HCT116 (cell line): ENCODE data around the gene SYNE2. TPM values are rescaled to one million over a fixed set of nuclear protein-coding genes. Genes with fewer than 3 reads are reported as not detected.

ENCODE experiments used
- ATAC-seq: fragments of 200-7000 bp; cut with Tn5 transposase; 2 replicates; pipeline ENCODE4 v1.9.1; 2020; ENCODE audit warnings: mild to moderate bottlenecking, moderate library complexity
- BruUV-seq: library from RNA; stranded (reverse); fragments of 400-500 nt; replicated peaks from 2 replicates; lab custom pipeline; 2021; lab: Mats Ljungman, UMichigan
- CTCF ChIA-PET: fragments of 300-600 bp; sonication (Branson Sonifier 250); formaldehyde crosslinking; loops from one replicate; lab custom pipeline; 2021; ENCODE audit warnings: antibody characterized with exemption; lab: Charles Lee
- POLR2A ChIA-PET: fragments of 300-600, 350-600 bp; sonication (Branson Sonifier 250); formaldehyde crosslinking; loops from one replicate; lab custom pipeline; 2021; ENCODE audit warnings: antibody characterized with exemption; lab: Charles Lee
- RAD21 ChIA-PET, 2 experiments: fragments of 300-600 bp; sonication (Branson Sonifier 250); formaldehyde crosslinking; loops; one replicate each; lab custom pipeline; 2023; ENCODE audit warnings: low total read pairs in 2 of 2; ENCODE audit not compliant: uncharacterized antibody in 2 of 2, unreplicated experiment in 2 of 2, low non-redundant PET in 1 of 2; lab: Charles Lee
- DNase-seq: peaks from one replicate; pipeline ENCODE4 v3.0.0-alpha.2; 2010; ENCODE audit warnings: low read depth, low spot score
- H2AFZ ChIP-seq: fragments of 200-600 bp; shearing (Covaris generic), sonication (generic); 2 replicates; pipeline ENCODE4 v1.6.1; 2017; ENCODE audit warnings: low read depth, mixed run types, mixed read lengths, antibody characterized with exemption, low read length; ENCODE audit not compliant: poor library complexity, severe bottlenecking
- H3K27ac ChIP-seq: 2 replicates; pipeline ENCODE4 v1.5.1; 2012; ENCODE audit warnings: low read depth, low read length
- H3K27me3 ChIP-seq: fragments of 200-600 bp; sonication (generic); 2 replicates; pipeline ENCODE4 v1.6.1; 2016; ENCODE audit warnings: mixed run types, low read length, mixed read lengths; ENCODE audit not compliant: insufficient read depth
- H3K36me3 ChIP-seq, 2 experiments: fragments of 200-500 bp in 1 of 2; fragments of 200-600 bp in 1 of 2; sonication (Bioruptor generic) in 1 of 2; sonication (generic) in 1 of 2; 2 replicates each; pipeline versions ENCODE4 v1.5.1 to v1.6.1; 2014 to 2016; ENCODE audit warnings: low read length in 2 of 2, inconsistent platforms in 1 of 2, mixed read lengths in 1 of 2, mixed run types in 1 of 2; ENCODE audit not compliant: insufficient read depth in 2 of 2, control insufficient read depth in 1 of 2
- H3K4me1 ChIP-seq, 2 experiments: fragments of 200-600 bp in 1 of 2; sonication (generic) in 1 of 2; 2 replicates each; pipeline versions ENCODE4 v1.5.1 to v1.6.1; 2012 to 2017; ENCODE audit warnings: low read length in 2 of 2, inconsistent platforms in 1 of 2, mild to moderate bottlenecking in 1 of 2, mixed read lengths in 1 of 2, mixed run types in 1 of 2, moderate library complexity in 1 of 2; ENCODE audit not compliant: insufficient read depth in 2 of 2, control insufficient read depth in 1 of 2
- H3K4me2 ChIP-seq: fragments of 200-600 bp; sonication (generic); 2 replicates; pipeline ENCODE4 v1.6.1; 2017; ENCODE audit warnings: mixed run types, low read length, mixed read lengths
- H3K4me3 ChIP-seq, 2 experiments: fragments of 200-600 bp in 1 of 2; sonication (generic) in 1 of 2; replicated peaks in 1 of 2; 2 replicates each; pipeline ENCODE4 v1.5.1; 2011 to 2016; ENCODE audit warnings: low read length in 2 of 2, control low read depth in 1 of 2, low read depth in 1 of 2, mild to moderate bottlenecking in 1 of 2, mixed read lengths in 1 of 2, mixed run types in 1 of 2
- H3K79me2 ChIP-seq: fragments of 200-600 bp; sonication (generic); 2 replicates; pipeline ENCODE4 v1.6.1; 2017; ENCODE audit warnings: mild to moderate bottlenecking, mixed run types, low read length, moderate library complexity, mixed read lengths; ENCODE audit not compliant: insufficient read depth
- H3K9ac ChIP-seq: fragments of 200-600 bp; sonication (generic); 2 replicates; pipeline ENCODE4 v1.6.1; 2016; ENCODE audit warnings: low read length, mixed read lengths
- H3K9me2 ChIP-seq: fragments of 200-600 bp; sonication (generic), shearing (Covaris generic); 2 replicates; pipeline ENCODE4 v1.6.1; 2017; ENCODE audit warnings: mixed run types, mild to moderate bottlenecking, moderate library complexity; ENCODE audit not compliant: insufficient read depth
- H3K9me3 ChIP-seq, 2 experiments: fragments of 200-500 bp in 1 of 2; fragments of 200-600 bp in 1 of 2; sonication (Bioruptor generic) in 1 of 2; sonication (generic) in 1 of 2; 2 replicates each; pipeline ENCODE4 v1.6.1; 2014 to 2017; ENCODE audit warnings: low read length in 2 of 2, mixed read lengths in 2 of 2, inconsistent platforms in 1 of 2, low read depth in 1 of 2, mild to moderate bottlenecking in 1 of 2, mixed run types in 1 of 2, moderate library complexity in 1 of 2; ENCODE audit not compliant: control insufficient read depth in 1 of 2, insufficient read depth in 1 of 2
- H4K20me1 ChIP-seq: fragments of 200-600 bp; sonication (generic), shearing (Covaris generic); 2 replicates; pipeline ENCODE4 v1.6.1; 2017; ENCODE audit warnings: mixed run types, mild to moderate bottlenecking, moderate library complexity; ENCODE audit not compliant: insufficient read depth
- ATF3 ChIP-seq: IDR thresholded peaks from 2 replicates; pipeline ENCODE4 v1.6.1; 2012
- CTCF ChIP-seq, 3 experiments: fragments of 200-600 bp in 1 of 3; sonication (generic) in 1 of 3; IDR thresholded peaks in 2 of 3; conservative IDR thresholded peaks in 1 of 3; 2 replicates each; pipeline ENCODE4 v1.5.1; 2012 to 2017; ENCODE audit warnings: low read depth in 2 of 3, low read length in 2 of 3, antibody characterized with exemption in 1 of 3, borderline replicate concordance in 1 of 3, control low read depth in 1 of 3, mild to moderate bottlenecking in 1 of 3, mixed read lengths in 1 of 3, mixed run types in 1 of 3, moderate library complexity in 1 of 3; ENCODE audit not compliant: insufficient read depth in 1 of 3
- MAX ChIP-seq: IDR thresholded peaks from 2 replicates; pipeline ENCODE4 v1.6.1; 2012
- ZNF274 ChIP-seq: fragments of 200-500 bp; sonication (Bioruptor generic); IDR thresholded peaks from 2 replicates; pipeline ENCODE4 v1.6.1; 2014; ENCODE audit warnings: mild to moderate bottlenecking, low read depth, low read length, inconsistent platforms
- intact Hi-C: fragments of 100-400 bp; cut with micrococcal nuclease; formaldehyde crosslinking; loops from 2 replicates; pipeline ENCODE4 v1.10.0; 2022
- total RNA-seq: library from RNA; stranded (reverse); gene quantifications from one replicate; pipeline ENCODE4 v1.2.1, GENCODE V29; 2021; ENCODE audit not compliant: unreplicated experiment
- TF ChIP-seq, protein P1 (sequence below): IDR thresholded peaks from 2 replicates; pipeline ENCODE4 v1.6.1; 2012; ENCODE audit warnings: low read depth

The SYNE2 gene
- total RNA-seq, 1 experiment from 2014 or later = 28.8 TPM

DNA sequence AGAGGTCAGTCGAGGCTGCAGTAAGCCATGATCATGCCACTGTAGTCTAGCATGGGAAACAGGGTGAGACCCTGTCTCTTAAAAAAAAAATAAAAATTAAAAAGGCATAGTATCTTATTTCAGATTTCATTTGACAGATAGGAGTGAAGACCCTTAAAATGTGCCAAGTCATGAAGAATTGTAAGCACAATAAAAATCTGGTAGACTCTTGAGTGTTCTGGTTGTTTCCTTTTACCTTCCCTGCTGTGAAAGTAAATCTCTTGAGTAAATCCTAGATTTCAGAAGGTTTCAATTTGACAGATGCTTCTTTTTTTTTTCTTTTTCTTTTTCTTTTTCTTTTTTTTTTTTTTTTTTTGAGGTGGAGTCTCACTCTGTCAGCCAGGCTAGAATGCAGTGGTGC, 332.4 kb downstream of the SYNE2 start (continued):
- TF ChIP-seq, protein P1, sequence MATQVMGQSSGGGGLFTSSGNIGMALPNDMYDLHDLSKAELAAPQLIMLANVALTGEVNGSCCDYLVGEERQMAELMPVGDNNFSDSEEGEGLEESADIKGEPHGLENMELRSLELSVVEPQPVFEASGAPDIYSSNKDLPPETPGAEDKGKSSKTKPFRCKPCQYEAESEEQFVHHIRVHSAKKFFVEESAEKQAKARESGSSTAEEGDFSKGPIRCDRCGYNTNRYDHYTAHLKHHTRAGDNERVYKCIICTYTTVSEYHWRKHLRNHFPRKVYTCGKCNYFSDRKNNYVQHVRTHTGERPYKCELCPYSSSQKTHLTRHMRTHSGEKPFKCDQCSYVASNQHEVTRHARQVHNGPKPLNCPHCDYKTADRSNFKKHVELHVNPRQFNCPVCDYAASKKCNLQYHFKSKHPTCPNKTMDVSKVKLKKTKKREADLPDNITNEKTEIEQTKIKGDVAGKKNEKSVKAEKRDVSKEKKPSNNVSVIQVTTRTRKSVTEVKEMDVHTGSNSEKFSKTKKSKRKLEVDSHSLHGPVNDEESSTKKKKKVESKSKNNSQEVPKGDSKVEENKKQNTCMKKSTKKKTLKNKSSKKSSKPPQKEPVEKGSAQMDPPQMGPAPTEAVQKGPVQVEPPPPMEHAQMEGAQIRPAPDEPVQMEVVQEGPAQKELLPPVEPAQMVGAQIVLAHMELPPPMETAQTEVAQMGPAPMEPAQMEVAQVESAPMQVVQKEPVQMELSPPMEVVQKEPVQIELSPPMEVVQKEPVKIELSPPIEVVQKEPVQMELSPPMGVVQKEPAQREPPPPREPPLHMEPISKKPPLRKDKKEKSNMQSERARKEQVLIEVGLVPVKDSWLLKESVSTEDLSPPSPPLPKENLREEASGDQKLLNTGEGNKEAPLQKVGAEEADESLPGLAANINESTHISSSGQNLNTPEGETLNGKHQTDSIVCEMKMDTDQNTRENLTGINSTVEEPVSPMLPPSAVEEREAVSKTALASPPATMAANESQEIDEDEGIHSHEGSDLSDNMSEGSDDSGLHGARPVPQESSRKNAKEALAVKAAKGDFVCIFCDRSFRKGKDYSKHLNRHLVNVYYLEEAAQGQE = no peak
- TF ChIP-seq ZNF274 = no peak
- no peak for TF ChIP-seq MAX

DNA sequence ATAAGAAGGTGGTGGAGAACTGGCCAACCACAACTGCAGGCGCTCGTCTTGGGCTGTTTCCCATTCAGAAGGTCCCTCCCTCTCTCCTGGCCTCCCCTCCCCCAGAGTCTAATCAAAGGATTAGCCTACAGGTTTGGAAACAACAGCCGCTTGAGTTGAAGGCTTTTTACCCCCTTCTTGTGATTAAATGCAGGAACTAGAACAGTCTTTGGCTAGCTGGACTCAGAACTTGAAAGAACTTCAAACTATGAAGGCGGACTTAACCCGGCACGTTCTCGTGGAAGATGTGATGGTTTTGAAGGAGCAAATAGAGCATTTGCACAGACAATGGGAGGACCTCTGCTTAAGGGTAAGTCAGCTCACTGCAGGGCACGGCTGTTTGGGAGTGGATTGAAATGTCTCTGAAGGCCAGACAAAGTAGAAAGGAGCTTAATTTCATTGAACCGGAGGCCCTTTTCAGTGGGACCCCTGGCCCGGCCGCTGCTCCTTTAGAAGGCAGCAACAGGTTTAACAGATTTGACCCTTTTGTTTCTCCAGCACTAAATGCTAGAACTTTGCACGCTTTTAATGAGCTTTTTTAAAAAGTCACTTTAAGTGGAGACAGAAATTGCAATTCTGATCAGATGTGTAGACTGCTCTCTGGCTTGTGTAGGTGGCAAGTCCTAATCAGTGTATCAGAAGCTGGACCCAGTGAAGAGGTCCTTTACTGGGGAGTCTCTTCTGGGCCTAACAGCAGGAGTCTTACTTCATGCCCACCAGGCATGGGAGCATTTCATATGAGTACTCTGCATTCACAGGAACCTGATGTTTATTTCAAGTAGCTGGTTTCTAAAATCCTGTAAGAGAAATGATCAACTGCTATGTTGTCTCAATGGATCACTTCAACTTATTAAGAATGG, 333.7 kb downstream of the SYNE2 start:
- no peaks in the 10 kb centered on the region for H3K9me2 ChIP-seq
- no peak overlapping the region for H3K9ac ChIP-seq
- H3K36me3 ChIP-seq = no peaks in the 10 kb centered on the region
- TF ChIP-seq ATF3 (no peak), CTCF (IDR thresholded peaks at IDR 0.05 in 2 of 3, conservative IDR thresholded peaks at IDR 0.05 in 1 of 3; ENCODE audit: borderline replicate concordance in 1 of 3, insufficient read depth in 1 of 3, low read depth in 2 of 3, low read length in 2 of 3) (no peak)
- no peak overlapping the region for H3K4me3 ChIP-seq
- no peaks in the 10 kb centered on the region for H4K20me1 ChIP-seq
- H3K4me2 ChIP-seq = no peak overlapping the region
- H3K27me3 ChIP-seq = no peaks in the 10 kb centered on the region
- no peaks in the 10 kb centered on the region for H3K9me3 ChIP-seq
- ChIA-PET RAD21 (no interaction called here), POLR2A (interaction anchor here (1.0 kb wide), 1 partner anchor 14 kb away, joined by 3 read pairs; no protein-coding TSS in a partner anchor), CTCF (no interaction called here)
- DNase-seq (no peak), ATAC-seq (no peak)
- no peak overlapping the region for H2AFZ ChIP-seq
- no peak overlapping the region for H3K27ac ChIP-seq
- H3K79me2 ChIP-seq = no peaks in the 10 kb centered on the region
- intact Hi-C loops = loop anchor here (5.0 kb wide), 1 partner anchor 59 kb away; no protein-coding TSS in a partner anchor
- no peaks in the 10 kb centered on the region for H3K4me1 ChIP-seq
- BruUV-seq = no TSS peak
